Stimulated activated CD4-positive, alpha-beta T cell treated with anti-CD3 and anti-CD28 coated beads, Interleukin-2, amount 100 ng/mL, for 24 hours (primary cell): ENCODE data around the gene SVEP1.
"Not testable (repeated sequence)": the region's sequence is repeated elsewhere in the genome, so short reads cannot be mapped to it uniquely, and the experiment has no call there.

Experiments
- DNase-seq, 2 donors: peaks; one replicate each; pipeline ENCODE4 v3.0.0-alpha.2; 2020

The SVEP1 gene

GRCh38 chr9:110579034-110579861 is at the start of gene SVEP1:
SVEP1 (minus strand) TSS chr9:110579741; CDS start chr9:110579543, 198 bp downstream.
- peak in 1 of 2 donors; percentile 2 for DNase-seq

- DNase-seq = peak; percentile 11 to 18
Measured at GRCh38 chr9:110626101-110626829, 46.7 kb upstream of the SVEP1 start.

- DNase-seq = peak in 1 of 2 donors; percentile 19
Measured at GRCh38 chr9:110623462-110624025, 44.0 kb upstream of the SVEP1 start.

- DNase-seq = no peak
Measured at GRCh38 chr9:110622368-110622767, 42.8 kb upstream of the SVEP1 start.

GRCh38 chr9:110620726-110621125 is 41.2 kb upstream of the SVEP1 start:
- DNase-seq = no peak

- DNase-seq = no peak
Measured at GRCh38 chr9:110619831-110620230, 40.3 kb upstream of the SVEP1 start.

GRCh38 chr9:110615498-110615897 is 36.0 kb upstream of the SVEP1 start:
- DNase-seq = no peak

GRCh38 chr9:110614576-110614975 is 35.0 kb upstream of the SVEP1 start:
- DNase-seq = not testable (repeated sequence)

- DNase-seq = no peak
Measured at GRCh38 chr9:110606179-110606790, 26.7 kb upstream of the SVEP1 start.

- no peak for DNase-seq
Measured at GRCh38 chr9:110605565-110605964, 26.0 kb upstream of the SVEP1 start.

GRCh38 chr9:110604171-110604601 is 24.6 kb upstream of the SVEP1 start:
- no peak for DNase-seq

GRCh38 chr9:110602281-110602680 is 22.7 kb upstream of the SVEP1 start:
- no peak for DNase-seq

GRCh38 chr9:110601098-110601497 is 21.6 kb upstream of the SVEP1 start:
- DNase-seq = no peak

- no peak for DNase-seq
Measured at GRCh38 chr9:110599468-110599867, 19.9 kb upstream of the SVEP1 start.

GRCh38 chr9:110592044-110592830 is 12.7 kb upstream of the SVEP1 start:
- no peak for DNase-seq

- DNase-seq = no peak
Measured at GRCh38 chr9:110591526-110591925, 12.0 kb upstream of the SVEP1 start.

- DNase-seq = no peak
Measured at GRCh38 chr9:110590816-110591215, 11.3 kb upstream of the SVEP1 start.

GRCh38 chr9:110588296-110588695 is 8.8 kb upstream of the SVEP1 start:
- DNase-seq = no peak

GRCh38 chr9:110583237-110583636 is 3.7 kb upstream of the SVEP1 start:
- no peak for DNase-seq

- DNase-seq = no peak
Measured at GRCh38 chr9:110582156-110582555, 2.6 kb upstream of the SVEP1 start.

- no peak for DNase-seq
Measured at GRCh38 chr9:110580850-110581249, 1.3 kb upstream of the SVEP1 start.

- DNase-seq = no peak
Measured at GRCh38 chr9:110579862-110580219, 300 bp upstream of the SVEP1 start.
